K562 (cell line): ENCODE measurements around the gene SLC26A11. TPM values are rescaled to one million over a fixed set of nuclear protein-coding genes. Genes with fewer than 3 reads are reported as not detected.

Experiments
- ARID1B ChIP-seq: fragments of 450-650 bp; IDR thresholded peaks from 2 replicates; pipeline ENCODE4 v1.6.1; 2016; ENCODE audit warnings: antibody characterized with exemption, mild to moderate bottlenecking, inconsistent platforms
- FOXP1 ChIP-seq: sonication (generic); formaldehyde crosslinking; IDR thresholded peaks from 2 replicates; pipeline ENCODE4 v1.8.0; 2022; ENCODE audit warnings: mild to moderate bottlenecking, missing genetic modification reagents
- HMG20B ChIP-seq: fragments of 250-450 bp; sonication (Bioruptor Pico); IDR thresholded peaks from 2 replicates; pipeline ENCODE4 v1.5.0; 2021; ENCODE audit warnings: mild to moderate bottlenecking
- KDM1A ChIP-seq, 2 experiments: fragments of 450-650 bp; IDR thresholded peaks; 2 replicates each; pipeline ENCODE4 v1.6.1; 2016; ENCODE audit warnings: mild to moderate bottlenecking in 2 of 2
- KLF6 ChIP-seq: fragments of 250-450 bp; sonication (Bioruptor Pico); IDR thresholded peaks from 2 replicates; pipeline ENCODE4 v1.4.0; 2020; ENCODE audit warnings: mild to moderate bottlenecking, moderate library complexity, borderline replicate concordance
- MAZ ChIP-seq, 2 experiments: fragments of 450-650 bp in 1 of 2; sonication (generic) in 1 of 2; formaldehyde crosslinking; IDR thresholded peaks in 1 of 2; conservative IDR thresholded peaks in 1 of 2; 2 replicates each; pipeline versions ENCODE4 v1.4.0 to v1.5.0; 2020; ENCODE audit warnings: mild to moderate bottlenecking in 1 of 2, missing genetic modification reagents in 1 of 2
- MECOM ChIP-seq: fragments of 250-450 bp; sonication (Bioruptor Pico); IDR thresholded peaks from 2 replicates; pipeline ENCODE4 v1.8.0; 2022; ENCODE audit warnings: inconsistent platforms
- NFIX ChIP-seq: fragments of 250-450 bp; sonication (Bioruptor Pico); IDR thresholded peaks from 2 replicates; pipeline ENCODE4 v1.4.0; 2020; ENCODE audit warnings: low read depth, mild to moderate bottlenecking, moderate library complexity
- NFRKB ChIP-seq: fragments of 450-650 bp; IDR thresholded peaks from 2 replicates; pipeline ENCODE4 v1.6.1; 2016; ENCODE audit warnings: low read depth
- NR3C1 ChIP-seq: sonication (generic); formaldehyde crosslinking; IDR thresholded peaks from 2 replicates; pipeline ENCODE4 v1.8.1; 2022; ENCODE audit warnings: missing genetic modification reagents
- PTBP1 ChIP-seq: fragments of 200-400 bp; formaldehyde crosslinking; IDR thresholded peaks from 2 replicates; pipeline ENCODE4 v1.6.1; 2017; ENCODE audit warnings: low read depth, low read length
- PTRF ChIP-seq: fragments of 450-650 bp; IDR thresholded peaks from 2 replicates; pipeline ENCODE4 v1.6.1; 2016; ENCODE audit warnings: mild to moderate bottlenecking, missing genetic modification characterization, missing compliant biosample characterization
- PURB ChIP-seq: sonication (generic); formaldehyde crosslinking; IDR thresholded peaks from 2 replicates; pipeline ENCODE4 v1.9.0; 2021; ENCODE audit warnings: low read depth, mild to moderate bottlenecking, missing genetic modification reagents
- RBM22 ChIP-seq: fragments of 200-400 bp; formaldehyde crosslinking; IDR thresholded peaks from 2 replicates; pipeline ENCODE4 v1.6.1; 2018; ENCODE audit warnings: low read length, low read depth; ENCODE audit not compliant: poor library complexity, severe bottlenecking
- YY1 ChIP-seq, 3 experiments: IDR thresholded peaks; 2 replicates each; pipeline ENCODE4 v1.6.1; 2011; ENCODE audit warnings: low read length in 2 of 3, mild to moderate bottlenecking in 2 of 3, moderate library complexity in 2 of 3, borderline replicate concordance in 1 of 3, control low read depth in 1 of 3, low read depth in 1 of 3; ENCODE audit not compliant: insufficient read depth in 3 of 3, insufficient replicate concordance in 2 of 3, control insufficient read depth in 1 of 3, insufficient read length in 1 of 3; ENCODE audit errors: extremely low read depth in 1 of 3
- ZNF239 ChIP-seq: fragments of 250-450 bp; sonication (Bioruptor Pico); IDR thresholded peaks from 2 replicates; pipeline ENCODE4 v1.4.0; 2020; ENCODE audit warnings: mild to moderate bottlenecking
- ZNF57 ChIP-seq: fragments of 450-650 bp; formaldehyde crosslinking; IDR thresholded peaks from 2 replicates; pipeline ENCODE4 v1.4.0; 2020; ENCODE audit warnings: mild to moderate bottlenecking, moderate library complexity
- ZNF668 ChIP-seq: fragments of 250-450 bp; sonication (Bioruptor Pico); IDR thresholded peaks from 2 replicates; pipeline ENCODE4 v1.8.0; 2022; ENCODE audit warnings: mild to moderate bottlenecking, inconsistent platforms
- ZSCAN32 ChIP-seq: fragments of 450-650 bp; formaldehyde crosslinking; IDR thresholded peaks from 2 replicates; pipeline ENCODE4 v1.4.0; 2020; ENCODE audit warnings: mild to moderate bottlenecking, moderate library complexity
- polyA plus RNA-seq, 8 experiments: library from polyadenylated mRNA; depleted of rRNA in 4 of 8; stranded (reverse) in 5 of 8; unstranded in 3 of 8; fragments of >200 nt; fragmentation: Nextera tagmentation in 2 of 8; fragmentation: Illumina TruSeq in 1 of 8; extraction: Ambion mirVana in 2 of 8; extraction: Trizol in 1 of 8; gene quantifications; 2 replicates each; pipeline versions ENCODE4 v1.2.1 to v1.2.3, GENCODE V29; 2011 to 2014; ENCODE audit warnings: inconsistent platforms in 1 of 8, missing spikeins in 1 of 8
- total RNA-seq, 7 experiments: library from RNA; depleted of rRNA in 6 of 7; stranded (reverse); fragments of >200 nt in 6 of 7; fragmentation: Illumina TruSeq in 2 of 7; extraction: Trizol in 2 of 7; gene quantifications; 2 replicates each; pipeline versions ENCODE4 v1.2.1 to v1.2.3, GENCODE V29; 2011 to 2021; ENCODE audit warnings: low replicate concordance in 1 of 7
- TF ChIP-seq, protein P1 (sequence below): fragments of 450-650 bp; IDR thresholded peaks from 2 replicates; pipeline ENCODE4 v1.6.1; 2016; ENCODE audit warnings: borderline replicate concordance
- TF ChIP-seq, protein P2 (sequence below): sonication (generic); formaldehyde crosslinking; IDR thresholded peaks from 2 replicates; pipeline ENCODE4 v1.8.0; 2023; ENCODE audit warnings: mild to moderate bottlenecking, missing genetic modification reagents
- TF ChIP-seq, protein P3 (sequence below): fragments of 250-450 bp; sonication (Bioruptor Pico); IDR thresholded peaks from 2 replicates; pipeline ENCODE4 v1.9.0; 2021; ENCODE audit warnings: mild to moderate bottlenecking
- TF ChIP-seq, protein P4 (sequence below), 2 experiments: fragments of 450-650 bp; IDR thresholded peaks; 2 replicates each; pipeline ENCODE4 v1.6.1; 2016

Gene SLC26A11
- total and polyA plus RNA-seq, 9 of the 15 experiments (the other 6 are each of a cell fraction or from before 2014, with no cell fraction given) = 0.06 to 3.1 (median 1.2) TPM; not detected in 1

DNA sequence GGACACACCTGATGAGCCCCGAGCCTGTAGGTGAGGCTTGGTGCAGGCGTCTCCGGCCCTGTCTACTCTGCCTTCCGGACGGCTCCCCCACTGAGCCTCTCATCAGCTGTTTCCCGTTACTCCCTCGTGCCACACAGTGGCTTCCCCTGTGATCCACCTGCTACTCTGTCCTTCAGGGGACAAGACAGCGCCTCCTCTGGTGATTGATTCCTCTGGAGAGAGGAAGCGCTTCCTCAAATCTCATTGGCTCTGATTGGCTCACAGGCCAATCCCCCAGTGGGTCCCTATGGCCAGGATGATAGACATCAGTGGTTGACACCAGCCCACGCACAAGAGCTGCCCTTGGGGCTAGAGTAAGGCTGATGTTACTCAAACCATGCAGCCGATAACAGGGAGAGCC, 64.4 kb downstream of the SLC26A11 start (continued):
- TF ChIP-seq ZNF668 (no peak), YY1 (IDR thresholded peaks at IDR 0.05; ENCODE audit: borderline replicate concordance in 1 of 3, control insufficient read depth in 1 of 3, extremely low read depth in 1 of 3, insufficient read depth in 3 of 3, insufficient read length in 1 of 3, insufficient replicate concordance in 2 of 3, low read depth in 1 of 3, low read length in 2 of 3) (no peak), KLF6 (no peak), ZSCAN32 (CRISPR knock-in tag) (no peak), PTBP1 (no peak), ZNF57 (no peak), ZNF239 (CRISPR knock-in tag) (no peak), KDM1A (IDR thresholded peaks at IDR 0.05) (peak; percentile 43 to 57; a peak in 2 of 4 replicates), FOXP1 (CRISPR knock-in tag) (0 out of 2 replicates have a peak, but pooled peaks have one; percentile 57), NFIX (CRISPR knock-in tag) (no peak), NR3C1 (CRISPR knock-in tag) (no peak), RBM22 (no peak), NFRKB (no peak), ARID1B (no peak), PURB (CRISPR knock-in tag) (no peak), PTRF (tag) (no peak), HMG20B (CRISPR knock-in tag) (no peak), MECOM (CRISPR knock-in tag) (peak; percentile 66; the same call in 1 of the 2 replicates), MAZ (CRISPR knock-in tag; conservative IDR thresholded peaks at IDR 0.05 in 1 of 2, IDR thresholded peaks at IDR 0.05 in 1 of 2) (no peak)
- TF ChIP-seq, protein P1, sequence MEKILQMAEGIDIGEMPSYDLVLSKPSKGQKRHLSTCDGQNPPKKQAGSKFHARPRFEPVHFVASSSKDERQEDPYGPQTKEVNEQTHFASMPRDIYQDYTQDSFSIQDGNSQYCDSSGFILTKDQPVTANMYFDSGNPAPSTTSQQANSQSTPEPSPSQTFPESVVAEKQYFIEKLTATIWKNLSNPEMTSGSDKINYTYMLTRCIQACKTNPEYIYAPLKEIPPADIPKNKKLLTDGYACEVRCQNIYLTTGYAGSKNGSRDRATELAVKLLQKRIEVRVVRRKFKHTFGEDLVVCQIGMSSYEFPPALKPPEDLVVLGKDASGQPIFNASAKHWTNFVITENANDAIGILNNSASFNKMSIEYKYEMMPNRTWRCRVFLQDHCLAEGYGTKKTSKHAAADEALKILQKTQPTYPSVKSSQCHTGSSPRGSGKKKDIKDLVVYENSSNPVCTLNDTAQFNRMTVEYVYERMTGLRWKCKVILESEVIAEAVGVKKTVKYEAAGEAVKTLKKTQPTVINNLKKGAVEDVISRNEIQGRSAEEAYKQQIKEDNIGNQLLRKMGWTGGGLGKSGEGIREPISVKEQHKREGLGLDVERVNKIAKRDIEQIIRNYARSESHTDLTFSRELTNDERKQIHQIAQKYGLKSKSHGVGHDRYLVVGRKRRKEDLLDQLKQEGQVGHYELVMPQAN = no peak
- TF ChIP-seq, protein P2, sequence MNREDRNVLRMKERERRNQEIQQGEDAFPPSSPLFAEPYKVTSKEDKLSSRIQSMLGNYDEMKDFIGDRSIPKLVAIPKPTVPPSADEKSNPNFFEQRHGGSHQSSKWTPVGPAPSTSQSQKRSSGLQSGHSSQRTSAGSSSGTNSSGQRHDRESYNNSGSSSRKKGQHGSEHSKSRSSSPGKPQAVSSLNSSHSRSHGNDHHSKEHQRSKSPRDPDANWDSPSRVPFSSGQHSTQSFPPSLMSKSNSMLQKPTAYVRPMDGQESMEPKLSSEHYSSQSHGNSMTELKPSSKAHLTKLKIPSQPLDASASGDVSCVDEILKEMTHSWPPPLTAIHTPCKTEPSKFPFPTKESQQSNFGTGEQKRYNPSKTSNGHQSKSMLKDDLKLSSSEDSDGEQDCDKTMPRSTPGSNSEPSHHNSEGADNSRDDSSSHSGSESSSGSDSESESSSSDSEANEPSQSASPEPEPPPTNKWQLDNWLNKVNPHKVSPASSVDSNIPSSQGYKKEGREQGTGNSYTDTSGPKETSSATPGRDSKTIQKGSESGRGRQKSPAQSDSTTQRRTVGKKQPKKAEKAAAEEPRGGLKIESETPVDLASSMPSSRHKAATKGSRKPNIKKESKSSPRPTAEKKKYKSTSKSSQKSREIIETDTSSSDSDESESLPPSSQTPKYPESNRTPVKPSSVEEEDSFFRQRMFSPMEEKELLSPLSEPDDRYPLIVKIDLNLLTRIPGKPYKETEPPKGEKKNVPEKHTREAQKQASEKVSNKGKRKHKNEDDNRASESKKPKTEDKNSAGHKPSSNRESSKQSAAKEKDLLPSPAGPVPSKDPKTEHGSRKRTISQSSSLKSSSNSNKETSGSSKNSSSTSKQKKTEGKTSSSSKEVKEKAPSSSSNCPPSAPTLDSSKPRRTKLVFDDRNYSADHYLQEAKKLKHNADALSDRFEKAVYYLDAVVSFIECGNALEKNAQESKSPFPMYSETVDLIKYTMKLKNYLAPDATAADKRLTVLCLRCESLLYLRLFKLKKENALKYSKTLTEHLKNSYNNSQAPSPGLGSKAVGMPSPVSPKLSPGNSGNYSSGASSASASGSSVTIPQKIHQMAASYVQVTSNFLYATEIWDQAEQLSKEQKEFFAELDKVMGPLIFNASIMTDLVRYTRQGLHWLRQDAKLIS (CRISPR knock-in tag) = no peak
- TF ChIP-seq, protein P3, sequence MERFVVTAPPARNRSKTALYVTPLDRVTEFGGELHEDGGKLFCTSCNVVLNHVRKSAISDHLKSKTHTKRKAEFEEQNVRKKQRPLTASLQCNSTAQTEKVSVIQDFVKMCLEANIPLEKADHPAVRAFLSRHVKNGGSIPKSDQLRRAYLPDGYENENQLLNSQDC (CRISPR knock-in tag) = no peak
- TF ChIP-seq, protein P4, sequence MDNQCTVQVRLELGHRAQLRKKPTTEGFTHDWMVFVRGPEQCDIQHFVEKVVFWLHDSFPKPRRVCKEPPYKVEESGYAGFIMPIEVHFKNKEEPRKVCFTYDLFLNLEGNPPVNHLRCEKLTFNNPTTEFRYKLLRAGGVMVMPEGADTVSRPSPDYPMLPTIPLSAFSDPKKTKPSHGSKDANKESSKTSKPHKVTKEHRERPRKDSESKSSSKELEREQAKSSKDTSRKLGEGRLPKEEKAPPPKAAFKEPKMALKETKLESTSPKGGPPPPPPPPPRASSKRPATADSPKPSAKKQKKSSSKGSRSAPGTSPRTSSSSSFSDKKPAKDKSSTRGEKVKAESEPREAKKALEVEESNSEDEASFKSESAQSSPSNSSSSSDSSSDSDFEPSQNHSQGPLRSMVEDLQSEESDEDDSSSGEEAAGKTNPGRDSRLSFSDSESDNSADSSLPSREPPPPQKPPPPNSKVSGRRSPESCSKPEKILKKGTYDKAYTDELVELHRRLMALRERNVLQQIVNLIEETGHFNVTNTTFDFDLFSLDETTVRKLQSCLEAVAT (IDR thresholded peaks at IDR 0.05) = no peak
